Measurements from ENCODE around the gene LZTS3.

LZTS3 gene

DNA sequence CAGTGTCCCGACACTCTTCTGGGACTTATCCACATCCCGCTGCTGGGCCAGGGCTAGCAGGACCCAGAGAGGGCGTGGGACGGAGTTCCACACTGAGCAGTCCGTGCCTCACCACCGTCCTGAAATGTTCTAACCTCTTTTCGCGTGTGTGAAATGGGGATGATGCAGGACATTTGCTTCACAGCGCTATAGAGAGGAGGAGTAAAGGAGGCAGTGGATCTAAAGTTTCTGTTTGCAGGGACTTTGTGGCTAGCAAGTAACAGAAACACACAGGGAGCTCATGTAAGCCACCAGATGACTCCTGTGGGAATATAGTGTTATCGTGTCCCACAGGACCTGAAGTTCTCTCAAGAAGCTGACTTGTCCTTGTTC lies 36.6 kb upstream of the LZTS3 start:
- TF ChIP-seq SIN3A (IDR thresholded peaks at IDR 0.05; ENCODE audit: borderline replicate concordance, insufficient read depth, low read length) (no peak), TAF1 (IDR thresholded peaks at IDR 0.05; ENCODE audit: borderline replicate concordance, insufficient read depth, low read length) (no peak), FOXP2 (optimal IDR thresholded peaks at IDR 0.05; ENCODE audit: borderline replicate concordance, extremely low read depth, extremely low read length, insufficient read depth) (no peak), POLR2AphosphoS5 (IDR thresholded peaks at IDR 0.05; ENCODE audit: low read depth, low read length) (no peak)
- TF ChIP-seq, protein P1, sequence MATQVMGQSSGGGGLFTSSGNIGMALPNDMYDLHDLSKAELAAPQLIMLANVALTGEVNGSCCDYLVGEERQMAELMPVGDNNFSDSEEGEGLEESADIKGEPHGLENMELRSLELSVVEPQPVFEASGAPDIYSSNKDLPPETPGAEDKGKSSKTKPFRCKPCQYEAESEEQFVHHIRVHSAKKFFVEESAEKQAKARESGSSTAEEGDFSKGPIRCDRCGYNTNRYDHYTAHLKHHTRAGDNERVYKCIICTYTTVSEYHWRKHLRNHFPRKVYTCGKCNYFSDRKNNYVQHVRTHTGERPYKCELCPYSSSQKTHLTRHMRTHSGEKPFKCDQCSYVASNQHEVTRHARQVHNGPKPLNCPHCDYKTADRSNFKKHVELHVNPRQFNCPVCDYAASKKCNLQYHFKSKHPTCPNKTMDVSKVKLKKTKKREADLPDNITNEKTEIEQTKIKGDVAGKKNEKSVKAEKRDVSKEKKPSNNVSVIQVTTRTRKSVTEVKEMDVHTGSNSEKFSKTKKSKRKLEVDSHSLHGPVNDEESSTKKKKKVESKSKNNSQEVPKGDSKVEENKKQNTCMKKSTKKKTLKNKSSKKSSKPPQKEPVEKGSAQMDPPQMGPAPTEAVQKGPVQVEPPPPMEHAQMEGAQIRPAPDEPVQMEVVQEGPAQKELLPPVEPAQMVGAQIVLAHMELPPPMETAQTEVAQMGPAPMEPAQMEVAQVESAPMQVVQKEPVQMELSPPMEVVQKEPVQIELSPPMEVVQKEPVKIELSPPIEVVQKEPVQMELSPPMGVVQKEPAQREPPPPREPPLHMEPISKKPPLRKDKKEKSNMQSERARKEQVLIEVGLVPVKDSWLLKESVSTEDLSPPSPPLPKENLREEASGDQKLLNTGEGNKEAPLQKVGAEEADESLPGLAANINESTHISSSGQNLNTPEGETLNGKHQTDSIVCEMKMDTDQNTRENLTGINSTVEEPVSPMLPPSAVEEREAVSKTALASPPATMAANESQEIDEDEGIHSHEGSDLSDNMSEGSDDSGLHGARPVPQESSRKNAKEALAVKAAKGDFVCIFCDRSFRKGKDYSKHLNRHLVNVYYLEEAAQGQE (IDR thresholded peaks at IDR 0.05; ENCODE audit: insufficient read depth in 1 of 2, low read depth in 2 of 2, low read length in 2 of 2), result no peak

GRCh38 chr20:3209257-3209945 lies 36.1 kb upstream of the LZTS3 start, which contains the start of gene ITPA:
TSS of gene ITPA (plus strand) at chr20:3209498. CDS start at chr20:3209552, 54 bp downstream.
- peak; percentile 87 for TF ChIP-seq POLR2AphosphoS5 (IDR thresholded peaks at IDR 0.05; ENCODE audit: low read depth, low read length)
- 0 out of 2 replicates have a peak, but pooled peaks have one; percentile 71 for TF ChIP-seq TAF1 (IDR thresholded peaks at IDR 0.05; ENCODE audit: borderline replicate concordance, insufficient read depth, low read length)
- TF ChIP-seq FOXP2 (optimal IDR thresholded peaks at IDR 0.05; ENCODE audit: borderline replicate concordance, extremely low read depth, extremely low read length, insufficient read depth), result no peak
- TF ChIP-seq, protein P1 (IDR thresholded peaks at IDR 0.05; ENCODE audit: insufficient read depth in 1 of 2, low read depth in 2 of 2, low read length in 2 of 2), result 0 out of 4 replicates have a peak, but pooled peaks of 1 of the 2 experiments have one; percentile 25
- TF ChIP-seq SIN3A (IDR thresholded peaks at IDR 0.05; ENCODE audit: borderline replicate concordance, insufficient read depth, low read length), result peak; percentile 37; the same call in 1 of the 2 replicates

DNA sequence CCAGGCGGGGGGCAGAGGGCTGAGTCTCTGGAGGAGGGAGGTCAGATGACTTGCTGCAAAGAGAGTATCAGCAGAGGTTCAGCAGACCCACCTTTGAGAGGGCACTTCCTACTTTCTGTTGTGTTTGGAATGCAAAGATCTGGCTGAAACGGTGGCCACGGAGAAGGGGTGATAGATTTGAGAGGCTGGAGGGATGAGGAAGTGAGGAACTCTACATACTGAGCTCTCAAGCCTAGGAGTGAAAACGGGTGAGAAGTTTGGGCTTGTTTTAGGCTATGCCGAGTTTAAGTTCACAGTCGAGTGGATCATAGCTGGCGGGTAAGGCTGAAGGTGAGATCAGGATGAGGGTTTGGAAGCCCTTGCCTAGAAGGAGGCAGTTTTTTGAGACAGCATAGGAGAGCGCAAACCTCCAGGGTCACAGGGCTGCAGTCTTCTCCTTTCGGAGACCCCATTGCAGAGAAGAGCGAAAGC lies 35.5 kb upstream of the LZTS3 start:
- TF ChIP-seq POLR2AphosphoS5 (IDR thresholded peaks at IDR 0.05; ENCODE audit: low read depth, low read length), result no peak
- TF ChIP-seq, protein P1 (IDR thresholded peaks at IDR 0.05; ENCODE audit: insufficient read depth in 1 of 2, low read depth in 2 of 2, low read length in 2 of 2), result no peak
- TF ChIP-seq TAF1 (IDR thresholded peaks at IDR 0.05; ENCODE audit: borderline replicate concordance, insufficient read depth, low read length), result no peak

DNA sequence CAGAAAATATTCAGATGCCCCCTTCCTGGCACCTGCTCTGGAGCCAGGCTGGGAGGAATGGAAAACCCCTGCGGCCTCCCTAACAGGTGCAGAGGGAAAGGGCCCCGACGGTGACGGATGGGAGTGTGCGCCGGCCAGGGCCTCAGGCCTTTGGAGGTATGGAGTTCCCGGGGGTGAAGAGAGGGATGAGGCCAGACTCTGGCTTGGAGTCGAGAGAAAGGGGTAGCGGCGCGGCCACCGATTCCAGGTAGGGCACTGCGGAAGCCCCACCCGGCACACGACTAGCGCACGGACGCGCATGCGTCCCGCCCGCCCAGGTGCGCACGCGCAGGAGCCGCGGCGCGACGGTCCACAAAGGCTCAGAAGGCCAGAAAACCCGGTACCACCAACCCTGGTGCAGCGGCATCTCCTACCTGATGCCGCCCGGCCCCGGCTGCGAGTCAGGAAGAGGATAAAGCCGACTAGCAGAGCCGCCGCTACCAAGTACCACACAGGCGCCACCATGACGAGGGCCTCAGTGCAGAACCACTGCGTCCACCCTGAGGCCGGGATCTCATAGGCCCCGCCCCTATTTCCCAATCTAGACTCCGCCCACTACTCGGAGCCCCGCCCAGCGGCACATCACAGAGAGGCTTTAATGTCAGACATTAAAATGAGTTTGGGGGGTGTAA lies 30.9 kb upstream of the LZTS3 start, which contains the start of gene DDRGK1:
DDRGK1 (minus strand) TSS at position 559 of the 671 bp plus-strand sequence; CDS start at position 504, 55 bp downstream.
- TF ChIP-seq POLR2AphosphoS5 (IDR thresholded peaks at IDR 0.05; ENCODE audit: low read depth, low read length) (peak; percentile 96), FOXP2 (optimal IDR thresholded peaks at IDR 0.05; ENCODE audit: borderline replicate concordance, extremely low read depth, extremely low read length, insufficient read depth) (peak; percentile 49), SIN3A (IDR thresholded peaks at IDR 0.05; ENCODE audit: borderline replicate concordance, insufficient read depth, low read length) (no peak), TAF1 (IDR thresholded peaks at IDR 0.05; ENCODE audit: borderline replicate concordance, insufficient read depth, low read length) (peak; percentile 71; the same call in 1 of the 2 replicates)
- TF ChIP-seq, protein P1 (IDR thresholded peaks at IDR 0.05; ENCODE audit: insufficient read depth in 1 of 2, low read depth in 2 of 2, low read length in 2 of 2), result no peak
